ENCODE measurements around the gene TP53I11.

DNA sequence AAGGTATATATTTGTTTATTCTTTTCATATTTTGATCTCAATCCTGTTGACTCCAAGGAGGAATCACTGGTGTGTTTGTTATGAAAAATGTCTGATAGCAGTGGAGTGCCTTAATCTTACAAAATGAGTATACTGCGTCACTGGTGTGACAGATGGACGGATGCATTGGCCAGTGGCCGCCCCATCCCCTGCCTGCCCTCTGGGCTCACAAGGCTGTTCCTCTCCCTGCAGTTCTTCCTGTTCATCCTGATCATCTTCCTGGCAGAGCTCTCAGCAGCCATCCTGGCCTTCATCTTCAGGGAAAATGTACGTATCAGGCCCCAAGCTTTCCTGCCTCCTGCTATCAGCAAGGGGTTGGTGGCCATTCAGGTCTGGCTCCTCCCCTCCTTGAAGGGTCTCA, 32.9 kb downstream of the TP53I11 start:
- TF ChIP-seq, protein P1, sequence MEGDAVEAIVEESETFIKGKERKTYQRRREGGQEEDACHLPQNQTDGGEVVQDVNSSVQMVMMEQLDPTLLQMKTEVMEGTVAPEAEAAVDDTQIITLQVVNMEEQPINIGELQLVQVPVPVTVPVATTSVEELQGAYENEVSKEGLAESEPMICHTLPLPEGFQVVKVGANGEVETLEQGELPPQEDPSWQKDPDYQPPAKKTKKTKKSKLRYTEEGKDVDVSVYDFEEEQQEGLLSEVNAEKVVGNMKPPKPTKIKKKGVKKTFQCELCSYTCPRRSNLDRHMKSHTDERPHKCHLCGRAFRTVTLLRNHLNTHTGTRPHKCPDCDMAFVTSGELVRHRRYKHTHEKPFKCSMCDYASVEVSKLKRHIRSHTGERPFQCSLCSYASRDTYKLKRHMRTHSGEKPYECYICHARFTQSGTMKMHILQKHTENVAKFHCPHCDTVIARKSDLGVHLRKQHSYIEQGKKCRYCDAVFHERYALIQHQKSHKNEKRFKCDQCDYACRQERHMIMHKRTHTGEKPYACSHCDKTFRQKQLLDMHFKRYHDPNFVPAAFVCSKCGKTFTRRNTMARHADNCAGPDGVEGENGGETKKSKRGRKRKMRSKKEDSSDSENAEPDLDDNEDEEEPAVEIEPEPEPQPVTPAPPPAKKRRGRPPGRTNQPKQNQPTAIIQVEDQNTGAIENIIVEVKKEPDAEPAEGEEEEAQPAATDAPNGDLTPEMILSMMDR (optimal IDR thresholded peaks at IDR 0.05 in 1 of 3, IDR thresholded peaks at IDR 0.05 in 1 of 3, conservative IDR thresholded peaks at IDR 0.05 in 1 of 3; ENCODE audit: extremely low read depth in 1 of 3, insufficient read depth in 2 of 3, low read length in 3 of 3): no peak
- TF ChIP-seq EZH2 (IDR thresholded peaks at IDR 0.05; ENCODE audit: low read length): no peak

Data from keratinocyte (primary cell).